Endothelial cell (in vitro differentiated cells): ENCODE results near the gene CA12. TPM values are rescaled to one million over a fixed set of nuclear protein-coding genes. Genes with fewer than 3 reads are reported as not detected.
A peak's percentile ranks its signal among the peaks of the same experiment; 100 is the strongest.

ENCODE experiments used
- DNase-seq: peaks from one replicate; pipeline ENCODE4 v3.0.0; 2021; ENCODE audit warnings: low spot score
- H3K27ac Mint-ChIP-seq: one replicate; pipeline ENCODE4 v1.8.0; 2021; ENCODE audit warnings: mixed read lengths, inconsistent platforms; ENCODE audit not compliant: unreplicated experiment
- H3K27me3 Mint-ChIP-seq: one replicate; pipeline ENCODE4 v1.8.0; 2021; ENCODE audit warnings: mild to moderate bottlenecking, moderate library complexity, mixed read lengths, inconsistent platforms; ENCODE audit not compliant: unreplicated experiment
- H3K36me3 Mint-ChIP-seq: one replicate; pipeline ENCODE4 v1.8.0; 2021; ENCODE audit warnings: mild to moderate bottlenecking, low read depth, mixed read lengths, inconsistent platforms; ENCODE audit not compliant: unreplicated experiment
- H3K4me1 Mint-ChIP-seq: one replicate; pipeline ENCODE4 v1.8.0; 2021; ENCODE audit warnings: mild to moderate bottlenecking, mixed read lengths, inconsistent platforms; ENCODE audit not compliant: unreplicated experiment
- H3K4me3 Mint-ChIP-seq: one replicate; pipeline ENCODE4 v1.8.0; 2021; ENCODE audit warnings: mild to moderate bottlenecking, mixed read lengths, inconsistent platforms; ENCODE audit not compliant: unreplicated experiment
- H3K9me3 Mint-ChIP-seq: one replicate; pipeline ENCODE4 v1.8.0; 2021; ENCODE audit warnings: mixed read lengths, inconsistent platforms; ENCODE audit not compliant: unreplicated experiment
- total RNA-seq: library from RNA; stranded (reverse); fragmentation: NEBNext Ultra II Directional; extraction: Animal tissue kit (Norgen Biotek cat#: 25700); gene quantifications from one replicate; pipeline ENCODE4 v1.2.1, GENCODE V29; 2021; ENCODE audit not compliant: unreplicated experiment
- TF ChIP-seq, protein P1 (sequence below): fragments of 200-600 bp; sonication (generic); IDR thresholded peaks from one replicate; pipeline ENCODE4 v1.5.0; 2021; ENCODE audit warnings: antibody characterized with exemption; ENCODE audit not compliant: unreplicated experiment

Gene CA12
- total RNA-seq, 1 donor from 2014 or later = 0.44 TPM

DNA sequence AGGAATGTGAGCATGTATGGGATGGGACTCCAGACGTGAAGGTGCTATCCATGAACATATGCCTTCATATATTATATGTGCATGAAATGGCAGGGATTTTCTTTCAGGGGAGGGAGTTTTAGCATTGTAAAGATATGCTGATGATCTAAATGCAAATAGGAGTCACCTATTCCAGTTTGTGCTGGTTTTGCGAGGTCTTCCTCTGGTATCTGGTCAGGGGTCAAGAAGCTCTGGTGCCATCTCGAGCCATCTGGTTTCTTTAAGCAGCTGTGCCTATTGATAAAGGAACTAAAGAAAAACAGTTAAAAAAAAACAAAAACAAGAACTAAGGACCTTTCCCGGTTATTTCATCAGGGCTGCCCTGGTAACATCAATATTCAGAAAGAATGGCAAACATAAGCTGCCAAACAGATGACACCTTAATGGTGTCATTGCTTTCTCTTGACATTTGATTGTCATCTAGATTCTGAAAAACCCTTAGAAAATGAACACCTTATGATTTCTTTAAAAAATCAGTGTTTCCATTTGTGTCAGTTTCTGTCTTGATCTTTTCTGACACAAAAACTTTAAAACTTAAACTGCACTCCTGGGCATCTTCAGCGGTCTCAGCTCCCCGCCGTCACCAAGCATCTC lies 81.6 kb downstream of the CA12 start:
- peaks cover 1% of the 10 kb centered on the region for H3K27me3 Mint-ChIP-seq
- H3K4me1 Mint-ChIP-seq = peaks cover 4% of the 10 kb centered on the region
- TF ChIP-seq, protein P1, sequence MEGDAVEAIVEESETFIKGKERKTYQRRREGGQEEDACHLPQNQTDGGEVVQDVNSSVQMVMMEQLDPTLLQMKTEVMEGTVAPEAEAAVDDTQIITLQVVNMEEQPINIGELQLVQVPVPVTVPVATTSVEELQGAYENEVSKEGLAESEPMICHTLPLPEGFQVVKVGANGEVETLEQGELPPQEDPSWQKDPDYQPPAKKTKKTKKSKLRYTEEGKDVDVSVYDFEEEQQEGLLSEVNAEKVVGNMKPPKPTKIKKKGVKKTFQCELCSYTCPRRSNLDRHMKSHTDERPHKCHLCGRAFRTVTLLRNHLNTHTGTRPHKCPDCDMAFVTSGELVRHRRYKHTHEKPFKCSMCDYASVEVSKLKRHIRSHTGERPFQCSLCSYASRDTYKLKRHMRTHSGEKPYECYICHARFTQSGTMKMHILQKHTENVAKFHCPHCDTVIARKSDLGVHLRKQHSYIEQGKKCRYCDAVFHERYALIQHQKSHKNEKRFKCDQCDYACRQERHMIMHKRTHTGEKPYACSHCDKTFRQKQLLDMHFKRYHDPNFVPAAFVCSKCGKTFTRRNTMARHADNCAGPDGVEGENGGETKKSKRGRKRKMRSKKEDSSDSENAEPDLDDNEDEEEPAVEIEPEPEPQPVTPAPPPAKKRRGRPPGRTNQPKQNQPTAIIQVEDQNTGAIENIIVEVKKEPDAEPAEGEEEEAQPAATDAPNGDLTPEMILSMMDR = no peak
- no peaks in the 10 kb centered on the region for H3K9me3 Mint-ChIP-seq
- H3K36me3 Mint-ChIP-seq = peaks cover 8% of the 10 kb centered on the region
- DNase-seq = no peak
- H3K27ac Mint-ChIP-seq = no peak overlapping the region
- H3K4me3 Mint-ChIP-seq = no peak overlapping the region

DNA sequence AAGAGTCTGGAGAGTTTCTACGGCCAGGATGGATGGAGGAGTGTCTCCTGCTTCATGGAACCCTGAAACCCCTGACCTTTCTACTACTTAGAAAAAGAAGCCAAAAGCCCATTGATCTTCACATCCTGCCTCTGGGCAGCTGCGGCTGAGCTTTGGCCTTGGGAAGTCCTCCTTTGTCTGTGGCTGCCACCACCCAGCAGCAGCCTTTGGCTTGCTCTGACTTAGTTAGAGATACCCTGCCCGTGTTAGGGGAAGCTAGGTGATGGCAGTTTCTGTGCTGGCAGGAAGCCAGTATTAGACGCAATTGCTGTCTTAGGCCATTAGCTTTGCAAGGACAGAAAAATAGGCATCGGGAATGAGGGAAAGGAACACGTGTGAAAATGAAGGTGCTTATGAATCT lies 85.5 kb downstream of the CA12 start:
- H3K27me3 Mint-ChIP-seq = peaks cover 1% of the 10 kb centered on the region
- H3K4me3 Mint-ChIP-seq = peak overlapping the region; percentile 22
- H3K9me3 Mint-ChIP-seq = no peaks in the 10 kb centered on the region
- peaks cover 4% of the 10 kb centered on the region for H3K36me3 Mint-ChIP-seq
- no peak for DNase-seq
- TF ChIP-seq, protein P1 = no peak
- H3K4me1 Mint-ChIP-seq = peaks cover 10% of the 10 kb centered on the region
- no peak overlapping the region for H3K27ac Mint-ChIP-seq

DNA sequence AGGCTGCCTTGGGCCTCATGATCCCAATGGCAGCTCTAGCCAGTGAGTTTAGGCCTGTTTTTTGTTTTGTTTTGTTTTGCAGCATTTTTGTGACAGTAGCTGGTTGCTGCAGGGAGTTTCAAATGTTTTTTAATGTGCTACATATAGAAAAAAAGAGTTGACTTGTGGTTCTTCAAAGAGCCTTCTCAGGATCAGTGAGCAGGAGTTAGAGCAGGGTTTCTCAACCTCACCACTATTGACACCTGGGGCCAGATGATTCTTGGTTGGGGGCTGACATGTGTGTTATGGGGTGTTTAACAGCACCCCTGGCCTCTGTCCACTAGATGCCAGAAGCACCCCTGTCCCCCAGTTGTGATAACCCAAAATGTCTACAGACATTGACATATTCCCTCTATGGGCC lies 86.3 kb downstream of the CA12 start:
- Mint-ChIP-seq H3K4me1 (peaks cover 19% of the 10 kb centered on the region), H3K36me3 (peaks cover 4% of the 10 kb centered on the region), H3K27ac (no peak overlapping the region), H3K9me3 (no peaks in the 10 kb centered on the region), H3K4me3 (no peak overlapping the region), H3K27me3 (peaks cover 1% of the 10 kb centered on the region)
- no peak for DNase-seq
- TF ChIP-seq, protein P1 = no peak

GRCh38 chr15:63294359-63294758 lies 87.3 kb downstream of the CA12 start:
- Mint-ChIP-seq H3K4me3 (no peak overlapping the region), H3K27me3 (peaks cover 1% of the 10 kb centered on the region), H3K27ac (no peak overlapping the region), H3K9me3 (no peaks in the 10 kb centered on the region), H3K36me3 (peaks cover 4% of the 10 kb centered on the region), H3K4me1 (peaks cover 21% of the 10 kb centered on the region)
- TF ChIP-seq, protein P1 = no peak
- DNase-seq = no peak

- peaks cover 30% of the 10 kb centered on the region for H3K4me1 Mint-ChIP-seq
- H3K27me3 Mint-ChIP-seq = no peaks in the 10 kb centered on the region
- H3K4me3 Mint-ChIP-seq = no peak overlapping the region
- no peaks in the 10 kb centered on the region for H3K9me3 Mint-ChIP-seq
- no peak for DNase-seq
- H3K27ac Mint-ChIP-seq = no peak overlapping the region
- H3K36me3 Mint-ChIP-seq = peaks cover 4% of the 10 kb centered on the region
- TF ChIP-seq, protein P1 = no peak
Measured at GRCh38 chr15:63292771-63293170, 88.9 kb downstream of the CA12 start.
